ENCODE measurements around the gene COL4A2.

DNA sequence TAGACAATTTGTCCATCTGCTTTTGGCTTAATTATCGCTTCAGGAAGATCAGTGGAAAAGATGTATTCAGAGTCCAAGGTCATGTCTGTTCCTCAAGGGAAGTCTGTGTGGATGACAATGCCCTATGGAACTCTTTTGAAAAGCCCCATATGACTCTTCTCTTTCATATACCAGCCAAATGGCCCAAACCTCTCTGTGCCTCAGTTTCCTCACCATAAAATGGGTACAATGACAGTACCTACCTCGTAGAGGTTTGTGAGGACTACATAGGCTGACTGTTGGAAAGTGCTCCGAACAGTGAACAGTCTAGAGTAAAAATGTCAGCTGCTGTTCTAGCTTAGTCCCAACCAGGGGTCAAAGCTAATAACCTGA lies 104.6 kb downstream of the COL4A2 start:
- TF ChIP-seq, protein P1, sequence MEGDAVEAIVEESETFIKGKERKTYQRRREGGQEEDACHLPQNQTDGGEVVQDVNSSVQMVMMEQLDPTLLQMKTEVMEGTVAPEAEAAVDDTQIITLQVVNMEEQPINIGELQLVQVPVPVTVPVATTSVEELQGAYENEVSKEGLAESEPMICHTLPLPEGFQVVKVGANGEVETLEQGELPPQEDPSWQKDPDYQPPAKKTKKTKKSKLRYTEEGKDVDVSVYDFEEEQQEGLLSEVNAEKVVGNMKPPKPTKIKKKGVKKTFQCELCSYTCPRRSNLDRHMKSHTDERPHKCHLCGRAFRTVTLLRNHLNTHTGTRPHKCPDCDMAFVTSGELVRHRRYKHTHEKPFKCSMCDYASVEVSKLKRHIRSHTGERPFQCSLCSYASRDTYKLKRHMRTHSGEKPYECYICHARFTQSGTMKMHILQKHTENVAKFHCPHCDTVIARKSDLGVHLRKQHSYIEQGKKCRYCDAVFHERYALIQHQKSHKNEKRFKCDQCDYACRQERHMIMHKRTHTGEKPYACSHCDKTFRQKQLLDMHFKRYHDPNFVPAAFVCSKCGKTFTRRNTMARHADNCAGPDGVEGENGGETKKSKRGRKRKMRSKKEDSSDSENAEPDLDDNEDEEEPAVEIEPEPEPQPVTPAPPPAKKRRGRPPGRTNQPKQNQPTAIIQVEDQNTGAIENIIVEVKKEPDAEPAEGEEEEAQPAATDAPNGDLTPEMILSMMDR (optimal IDR thresholded peaks at IDR 0.05 in 1 of 3, IDR thresholded peaks at IDR 0.05 in 1 of 3, conservative IDR thresholded peaks at IDR 0.05 in 1 of 3; ENCODE audit: extremely low read depth in 1 of 3, insufficient read depth in 2 of 3, low read length in 3 of 3), result no peak
- no peak for TF ChIP-seq EZH2 (IDR thresholded peaks at IDR 0.05; ENCODE audit: low read length)

All from keratinocyte (primary cell).